CD4-positive, alpha-beta T cell treated with Interleukin-6 at 100 ng/mL for 8 hours (primary cell): Measurements from ENCODE around the gene DZANK1.
A peak's percentile ranks its signal among the peaks of the same experiment; 100 is the strongest.
"Not testable (repeated sequence)": the region's sequence is repeated elsewhere in the genome, so short reads cannot be mapped to it uniquely, and the experiment has no call there.

Experiments used
- DNase-seq: peaks from one replicate; pipeline ENCODE4 v3.0.0-alpha.2; 2020; ENCODE audit warnings: mixed read lengths, low spot score

The DZANK1 gene

GRCh38 chr20:18466894-18467730 lies at the start of gene DZANK1, which contains the start of gene POLR3F:
Gene DZANK1, minus strand, starts transcription at chr20:18467030. Its CDS starts 1,672 bp downstream, at chr20:18465358.
Gene POLR3F, plus strand, starts transcription at chr20:18467390. Its CDS starts 117 bp downstream, at chr20:18467507.
- DNase-seq = peak; percentile 93

- no peak for DNase-seq
Measured at GRCh38 chr20:18515973-18516372, 49.1 kb upstream of the DZANK1 start.

GRCh38 chr20:18514127-18514526 lies 47.3 kb upstream of the DZANK1 start:
- DNase-seq = no peak

DNA sequence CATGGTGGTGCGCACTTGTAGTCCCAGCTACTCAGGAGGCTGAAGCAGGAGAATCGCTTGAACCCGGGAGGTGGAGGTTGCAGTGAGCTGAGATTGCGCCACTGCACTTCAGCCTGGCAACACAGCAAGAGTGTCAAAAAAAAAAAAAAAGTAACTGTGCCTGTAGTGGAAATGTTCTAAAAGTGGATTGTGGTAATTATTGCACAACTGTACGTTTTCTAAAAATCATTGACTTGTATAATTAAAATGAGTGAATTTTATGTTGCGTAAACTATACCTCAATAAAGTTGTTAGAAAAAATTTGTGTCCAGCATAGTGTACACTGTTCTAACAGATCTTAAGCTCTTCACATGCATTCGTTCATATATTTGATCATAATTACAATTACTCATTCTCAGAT lies 46.4 kb upstream of the DZANK1 start:
- DNase-seq = no peak

- DNase-seq = no peak
Measured at GRCh38 chr20:18511571-18511970, 44.7 kb upstream of the DZANK1 start.

- DNase-seq = peak; percentile 97
Measured at GRCh38 chr20:18507218-18508191, 40.7 kb upstream of the DZANK1 start, which contains the start of gene SEC23B. Gene SEC23B, plus strand, starts transcription at chr20:18507940. Its CDS starts 2,896 bp downstream, at chr20:18510836.

DNA sequence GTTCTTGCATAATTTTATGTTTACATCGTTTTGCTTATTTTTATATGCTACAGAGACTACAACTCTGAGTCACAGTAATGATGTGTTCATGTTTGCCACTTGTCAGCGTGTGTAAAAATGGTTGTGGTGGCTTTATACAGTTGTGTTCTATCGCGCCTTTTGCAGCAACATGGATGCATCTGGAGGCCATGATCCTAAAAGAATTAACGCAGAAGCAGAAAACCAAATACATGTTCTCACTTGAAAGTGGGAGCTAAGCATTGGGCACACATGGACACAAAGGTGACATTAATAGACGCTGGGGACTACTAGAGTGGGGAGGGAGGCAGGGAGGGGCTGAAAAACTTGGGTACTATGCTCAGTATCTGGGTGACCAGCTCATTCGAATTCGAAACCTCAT lies 39.9 kb upstream of the DZANK1 start:
- DNase-seq = no peak

GRCh38 chr20:18504479-18505060 lies 37.7 kb upstream of the DZANK1 start:
- no peak for DNase-seq

DNA sequence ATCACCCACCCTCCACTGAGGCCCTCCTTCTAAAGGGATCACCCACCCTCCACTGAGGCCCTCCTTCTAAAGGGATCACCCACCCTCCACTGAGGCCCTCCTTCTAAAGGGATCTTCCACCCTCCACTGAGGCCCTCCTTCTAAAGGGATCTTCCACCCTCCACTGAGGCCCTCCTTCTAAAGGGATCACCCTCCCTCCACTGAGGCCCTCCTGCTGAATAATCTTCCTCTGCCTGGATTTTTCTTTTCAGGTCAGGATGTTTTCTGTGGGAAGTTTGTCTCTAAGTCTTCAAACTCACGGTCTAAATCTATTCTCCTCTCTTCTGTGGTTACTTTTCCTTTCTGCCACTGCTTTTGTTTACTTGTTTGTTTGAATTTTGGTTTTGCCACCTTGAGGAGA lies 34.8 kb upstream of the DZANK1 start:
- not testable (repeated sequence) for DNase-seq

GRCh38 chr20:18497603-18498002 lies 30.8 kb upstream of the DZANK1 start:
- DNase-seq = no peak

DNA sequence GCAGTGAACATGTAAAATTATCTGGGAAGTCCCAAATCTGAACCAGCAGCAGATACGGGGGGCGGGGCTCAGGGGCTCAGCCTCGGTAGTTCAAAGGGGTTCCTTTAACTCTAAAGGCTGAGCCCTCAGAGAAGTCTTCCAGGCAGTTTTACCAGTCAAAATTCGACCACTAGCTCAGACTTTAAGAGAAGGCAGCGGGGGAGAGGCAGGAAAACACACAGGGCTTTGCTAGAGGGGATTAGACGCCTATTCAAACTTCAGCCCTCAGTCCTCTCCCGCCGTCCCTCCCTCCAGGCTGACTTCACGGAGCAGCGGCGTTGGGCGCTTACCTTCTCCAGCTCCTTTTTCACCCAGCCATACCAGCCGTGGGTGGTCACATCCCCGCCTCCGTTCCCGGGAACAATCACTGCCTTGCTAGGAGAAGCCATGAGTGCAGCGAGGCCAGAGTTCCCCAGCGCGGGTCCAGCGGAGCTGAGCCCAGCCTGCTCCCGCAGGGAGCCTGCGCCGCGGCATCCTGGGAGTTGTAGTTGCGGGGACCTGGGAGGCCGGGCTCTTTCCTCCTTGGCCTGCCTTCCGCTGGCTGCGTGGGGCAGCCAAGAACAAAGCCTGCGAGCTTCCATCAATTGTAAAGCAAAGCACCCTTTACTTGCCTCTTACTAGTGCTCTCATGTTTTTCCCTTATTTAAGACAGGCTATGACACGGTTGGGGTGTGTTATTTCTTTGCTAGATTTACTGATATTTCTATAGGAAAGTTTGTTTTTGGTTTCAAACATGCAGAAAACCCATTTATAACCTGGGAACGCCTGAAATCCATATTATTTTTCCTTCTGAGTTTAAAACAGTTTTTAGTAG lies 30.1 kb upstream of the DZANK1 start, which contains the start of gene RBBP9:
Gene RBBP9, minus strand, starts transcription at position 486 of the 853 bp plus-strand sequence. Its CDS starts 58 bp downstream, at position 428.
- peak; percentile 73 for DNase-seq

DNA sequence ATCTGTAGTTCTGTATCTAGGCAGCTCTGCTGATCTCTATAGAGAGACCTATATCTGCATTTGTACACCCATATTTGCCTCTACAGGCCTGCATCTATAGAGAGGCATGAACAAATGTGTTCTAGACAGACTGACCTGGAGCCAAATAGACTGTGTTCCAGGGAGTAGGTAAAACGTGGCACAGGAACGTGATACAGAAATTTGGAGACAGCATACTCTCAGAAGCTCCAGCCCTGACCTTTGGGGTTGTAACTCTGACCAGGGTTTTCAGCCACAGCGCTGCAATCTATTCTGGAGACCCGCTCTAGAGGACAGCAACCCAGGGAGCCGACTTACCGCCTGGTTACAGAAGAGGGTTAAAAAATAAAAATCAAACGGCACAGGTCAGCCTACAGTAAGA lies 29.2 kb upstream of the DZANK1 start:
- no peak for DNase-seq

DNA sequence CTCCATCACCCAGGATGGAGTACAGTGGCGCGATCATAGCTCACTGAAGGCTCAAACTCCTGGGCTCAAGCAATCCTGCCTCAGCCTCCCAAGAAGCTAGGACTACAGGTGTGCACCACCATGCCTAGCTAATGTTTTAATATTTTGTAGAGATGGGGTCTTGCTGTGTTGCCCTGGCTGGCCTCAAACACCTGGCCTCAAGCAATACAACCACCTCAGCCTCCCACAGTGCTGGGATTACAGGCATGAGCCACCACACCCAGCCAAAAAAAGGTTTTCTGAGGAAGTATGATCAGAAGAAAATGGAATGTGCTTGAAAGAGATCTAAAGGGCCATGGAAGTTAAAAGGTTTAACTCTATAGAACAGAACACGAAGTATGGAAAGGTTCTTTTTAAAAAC lies 21.5 kb upstream of the DZANK1 start:
- no peak for DNase-seq

- DNase-seq = no peak
Measured at GRCh38 chr20:18481596-18481995, 14.8 kb upstream of the DZANK1 start.

DNA sequence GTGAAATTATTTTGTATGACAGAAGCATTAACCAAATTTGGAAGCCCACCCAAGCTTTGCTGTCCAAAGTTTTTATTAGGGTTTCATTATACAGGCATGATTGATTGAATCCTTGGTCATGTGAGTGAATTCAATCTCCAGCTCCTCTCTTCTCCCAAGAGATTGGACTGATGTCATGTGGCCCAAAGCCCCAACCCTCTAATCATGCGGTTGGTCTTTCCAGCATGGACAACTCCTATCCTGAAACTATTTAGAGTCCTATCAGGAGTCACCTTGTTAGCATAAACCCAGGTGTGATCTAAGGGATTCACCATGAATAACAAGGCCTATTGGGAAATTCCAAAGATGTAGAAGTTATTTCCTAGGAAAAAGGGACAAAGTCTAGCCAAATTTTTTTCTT lies 11.0 kb upstream of the DZANK1 start:
- DNase-seq = no peak

DNA sequence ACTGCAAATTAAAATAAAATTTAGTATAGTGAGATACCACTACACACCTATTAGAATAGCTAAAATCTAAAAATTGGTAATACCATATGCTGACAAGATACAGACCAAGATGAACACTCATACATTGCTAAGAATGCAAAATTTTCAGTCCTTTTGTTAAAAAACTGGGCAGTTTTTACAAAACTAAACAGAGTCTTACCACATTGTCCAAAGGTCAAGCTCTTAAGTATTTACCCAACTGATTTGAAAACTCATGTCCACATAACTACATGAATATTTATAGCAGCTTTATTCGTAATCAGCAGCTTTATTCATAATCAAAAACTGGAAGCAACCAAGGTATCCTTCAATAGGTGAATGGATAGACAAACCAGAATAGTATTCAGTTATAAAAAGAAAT lies 10.4 kb upstream of the DZANK1 start:
- no peak for DNase-seq

DNA sequence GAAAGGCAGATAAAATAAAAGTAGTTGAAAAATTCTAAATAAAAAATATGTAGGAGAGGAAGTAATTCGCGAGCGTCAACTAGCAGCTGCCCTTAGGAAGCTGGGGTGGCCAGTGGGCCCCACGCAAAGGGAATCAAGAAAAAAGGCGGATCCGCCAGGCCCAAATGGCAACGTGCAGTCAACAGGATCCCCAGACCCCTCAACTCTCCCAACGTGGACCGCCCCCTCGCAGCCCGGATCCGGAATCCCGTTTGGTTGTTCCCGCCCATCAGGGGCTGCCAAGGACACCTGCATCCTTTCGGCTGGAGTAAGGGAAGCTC lies 296 bp downstream of the DZANK1 start:
- DNase-seq = no peak

DNA sequence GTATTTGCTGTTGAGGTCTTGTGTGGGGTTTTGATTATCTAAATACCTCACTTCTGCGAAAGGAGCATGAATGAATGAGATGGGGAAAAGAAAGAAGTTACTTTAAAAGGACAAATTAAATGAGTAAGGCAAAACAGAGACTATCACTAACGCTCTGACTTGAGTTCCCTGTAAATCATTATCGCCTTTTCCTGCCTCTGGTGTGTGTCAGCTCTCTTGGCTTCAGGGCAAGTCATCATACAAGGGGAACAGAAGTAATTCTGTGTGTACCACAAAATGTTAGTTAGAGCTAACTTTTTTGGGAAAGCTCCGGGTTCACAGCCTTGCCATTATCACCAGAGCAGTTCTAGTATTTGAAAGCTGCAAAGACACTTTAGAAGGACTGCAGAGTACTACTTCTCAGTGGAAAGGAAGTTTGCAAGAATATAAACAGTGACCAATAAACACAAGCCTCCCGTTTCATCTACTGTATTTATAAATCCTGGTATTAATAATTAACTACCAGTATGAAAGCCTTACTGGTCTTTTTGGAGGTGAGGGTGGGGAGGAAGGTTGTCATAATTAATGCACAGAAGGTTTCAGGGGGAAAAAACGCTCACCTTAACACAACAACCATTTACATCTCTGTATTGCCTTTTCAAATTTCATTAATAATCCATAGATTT lies 1.2 kb downstream of the DZANK1 start:
- no peak for DNase-seq

- DNase-seq = no peak
Measured at GRCh38 chr20:18456600-18456999, 10.2 kb downstream of the DZANK1 start.

GRCh38 chr20:18443886-18444285 lies 22.9 kb downstream of the DZANK1 start:
- DNase-seq = no peak

GRCh38 chr20:18440403-18440802 lies 26.4 kb downstream of the DZANK1 start:
- DNase-seq = no peak
